GM12878 (cell line): ENCODE measurements around the gene PTGFRN. TPM values are rescaled to one million over a fixed set of nuclear protein-coding genes. Genes with fewer than 3 reads are reported as not detected.

Experiments
- ATAC-seq: fragments of 200-7000 bp; cut with Tn5 transposase; 3 replicates; pipeline ENCODE4 v1.9.1; 2020; ENCODE audit warnings: mild to moderate bottlenecking, moderate library complexity
- BruUV-seq: library from RNA; stranded (reverse); fragments of 400-500 nt; replicated peaks from 2 replicates; lab custom pipeline; 2021; lab: Mats Ljungman, UMichigan
- CTCF ChIA-PET: fragments of 300-600 bp; sonication (Branson Sonifier 250); formaldehyde crosslinking; extraction: SDS; loops from one replicate; lab custom pipeline; 2021; ENCODE audit warnings: inconsistent platforms; lab: Yijun Ruan, JAX
- POLR2A ChIA-PET: fragments of 350-600 bp; formaldehyde crosslinking; extraction: SDS; loops from one replicate; lab custom pipeline; 2021; ENCODE audit warnings: inconsistent platforms; lab: Charles Lee
- RAD21 ChIA-PET: fragments of 300-600 bp; sonication (Branson Sonifier 250); formaldehyde crosslinking; loops from one replicate; lab custom pipeline; 2023; ENCODE audit warnings: antibody characterized with exemption; ENCODE audit not compliant: unreplicated experiment; lab: Charles Lee
- SMC1A ChIA-PET: fragments of 300-600 bp; sonication (Branson Sonifier 250); formaldehyde crosslinking; loops from one replicate; lab custom pipeline; 2023; ENCODE audit not compliant: unreplicated experiment, uncharacterized antibody; lab: Charles Lee
- DNase-seq: peaks from one replicate; pipeline ENCODE4 v3.0.0-alpha.2; 2011; ENCODE audit warnings: low read depth, low spot score
- FAIRE-seq: peaks from 3 replicates; lab custom pipeline; 2011; peaks lifted over from hg19 to GRCh38; lab: Jason Lieb, UNC
- H2AFZ ChIP-seq: 2 replicates; pipeline ENCODE4 v1.6.0; 2011; ENCODE audit warnings: low read depth, low read length, control low read depth; ENCODE audit not compliant: control insufficient read depth
- H3K27ac ChIP-seq: 2 replicates; pipeline ENCODE4 v1.5.1; 2011; ENCODE audit warnings: control low read depth; ENCODE audit not compliant: control insufficient read depth, insufficient read depth
- H3K27me3 ChIP-seq, 2 experiments: replicated peaks in 1 of 2; 2 replicates each; pipeline versions ENCODE4 v1.6.0 to v1.6.1; 2011; ENCODE audit warnings: low read length in 1 of 2; ENCODE audit not compliant: control insufficient read depth in 2 of 2, insufficient read depth in 2 of 2
- H3K36me3 ChIP-seq, 2 experiments: 2 replicates each; pipeline ENCODE4 v1.5.1; 2011; ENCODE audit warnings: low read length in 1 of 2; ENCODE audit not compliant: control insufficient read depth in 2 of 2, insufficient read depth in 2 of 2
- H3K4me1 ChIP-seq: 2 replicates; pipeline ENCODE4 v1.6.1; 2011; ENCODE audit warnings: mild to moderate bottlenecking, low read length, moderate library complexity, mixed read lengths; ENCODE audit not compliant: control insufficient read depth, insufficient read depth
- H3K4me2 ChIP-seq: 2 replicates; pipeline ENCODE4 v1.6.0; 2011; ENCODE audit warnings: control low read depth; ENCODE audit not compliant: control insufficient read depth, insufficient read depth
- H3K4me3 ChIP-seq: fragments of 200-600 bp; sonication (generic); 2 replicates; pipeline ENCODE4 v1.5.1; 2016
- H3K79me2 ChIP-seq: 2 replicates; pipeline ENCODE4 v1.6.0; 2011; ENCODE audit warnings: low read length; ENCODE audit not compliant: control insufficient read depth, insufficient read depth
- H3K9ac ChIP-seq: 2 replicates; pipeline ENCODE4 v1.8.0; 2011; ENCODE audit warnings: low read length, control low read depth, mixed read lengths; ENCODE audit not compliant: control insufficient read depth, insufficient read depth
- H3K9me3 ChIP-seq: replicated peaks from 3 replicates; pipeline ENCODE4 v1.5.1; 2011; ENCODE audit warnings: mild to moderate bottlenecking, low read length; ENCODE audit not compliant: control insufficient read depth, insufficient read depth
- H4K20me1 ChIP-seq: 2 replicates; pipeline ENCODE4 v1.6.0; 2011; ENCODE audit not compliant: control insufficient read depth, insufficient read depth
- BCL3 ChIP-seq: IDR thresholded peaks from 2 replicates; pipeline ENCODE4 v1.6.1; 2011; ENCODE audit warnings: borderline replicate concordance, low read depth, mild to moderate bottlenecking, moderate library complexity, low read length; ENCODE audit not compliant: insufficient read depth, poor library complexity, severe bottlenecking
- HDGF ChIP-seq: fragments of 450-650 bp; IDR thresholded peaks from 2 replicates; pipeline ENCODE4 v1.6.1; 2016; ENCODE audit warnings: antibody characterized with exemption
- SREBF2 ChIP-seq: IDR thresholded peaks from 2 replicates; pipeline ENCODE4 v1.6.1; 2012; ENCODE audit warnings: mild to moderate bottlenecking, low read length
- SUPT20H ChIP-seq: IDR thresholded peaks from 2 replicates; pipeline ENCODE4 v1.6.1; 2011; ENCODE audit warnings: low read depth, mild to moderate bottlenecking, low read length, moderate library complexity, borderline replicate concordance; ENCODE audit not compliant: control insufficient read depth
- WGBS: methylation state at CpG from one replicate; pipeline ENCODE4 v1.1.6; 2016; ENCODE audit warnings: low lambda C conversion rate; ENCODE audit not compliant: insufficient replicate concordance, insufficient coverage; ENCODE audit errors: missing lambda C conversion rate; 5-methylcytosine and 5-hydroxymethylcytosine counted together
- in situ Hi-C: fragments of 300-500 bp; cut with MboI; formaldehyde crosslinking; loops from 9 replicates; pipeline ENCODE4 v1.14.3; 2018; ENCODE audit warnings: mixed read lengths
- intact Hi-C: fragments of 100-400 bp; cut with micrococcal nuclease; formaldehyde crosslinking; loops from one replicate; pipeline ENCODE4 v1.14.2; 2022; ENCODE audit not compliant: unreplicated experiment
- polyA plus RNA-seq, 11 experiments: library from polyadenylated mRNA; depleted of rRNA in 4 of 11; unstranded in 6 of 11; stranded (reverse) in 5 of 11; fragments of >200 nt; fragmentation: Nextera tagmentation in 4 of 11; fragmentation: Illumina TruSeq in 1 of 11; extraction: Ambion mirVana in 4 of 11; extraction: Trizol in 1 of 11; gene quantifications; 1 replicate in 1 of 11; 2 replicates in 10 of 11; pipeline versions ENCODE4 v1.2.1 to v1.2.3, GENCODE V29; 2011 to 2016; ENCODE audit warnings: inconsistent platforms in 2 of 11, missing spikeins in 2 of 11, low read depth in 1 of 11
- total RNA-seq, 4 experiments: library from RNA; depleted of rRNA in 3 of 4; stranded (reverse); fragments of >200 nt in 3 of 4; fragmentation: Illumina TruSeq in 1 of 4; extraction: Trizol in 1 of 4; gene quantifications; 2 replicates each; pipeline versions ENCODE4 v1.2.1 to v1.2.3, GENCODE V29; 2013 to 2021

The PTGFRN gene
- total and polyA plus RNA-seq, 10 of the 15 experiments (the other 5 are each of a cell fraction or from before 2014, with no cell fraction given) = 2.7 to 8.3 (median 5.1) TPM

GRCh38 chr1:116989835-116990234 lies 80.1 kb downstream of the PTGFRN start:
- no peak overlapping the region for H3K9ac ChIP-seq
- ChIA-PET POLR2A (no interaction called here), RAD21 (no interaction called here), SMC1A (interaction anchor here (1.4 kb wide), 2 partner anchors 9 to 11 kb away, joined by 3 to 5 read pairs; no protein-coding TSS in a partner anchor), CTCF (interaction anchor here (1.3 kb wide), 1 partner anchor 11 kb away, joined by 3 read pairs; no protein-coding TSS in a partner anchor)
- H3K27me3 ChIP-seq = peaks cover 0 to 3% of the 10 kb centered on the region in 2 experiments; a peak in 1 of 4 replicates
- H3K4me3 ChIP-seq = no peak overlapping the region
- intact Hi-C loops (no loop called here), in situ Hi-C loops (no loop called here)
- no peak overlapping the region for H2AFZ ChIP-seq
- no peaks in the 10 kb centered on the region for H3K4me1 ChIP-seq
- ATAC-seq = no peak
- H4K20me1 ChIP-seq = no peaks in the 10 kb centered on the region
- TF ChIP-seq SREBF2 (no peak), SUPT20H (no peak)
- no peak overlapping the region for H3K4me2 ChIP-seq
- no peak overlapping the region for H3K27ac ChIP-seq
- WGBS = 45% methylated on average over 5 of the region's 5 CpGs
- H3K9me3 ChIP-seq = no peaks in the 10 kb centered on the region
- no peak for FAIRE-seq
- no TSS peak for BruUV-seq
- H3K36me3 ChIP-seq = no peaks in the 10 kb centered on the region
- no peaks in the 10 kb centered on the region for H3K79me2 ChIP-seq
- no peak for DNase-seq

- no peak overlapping the region for H2AFZ ChIP-seq
- WGBS = 59% methylated on average over 12 of the region's 12 CpGs
- no peaks in the 10 kb centered on the region for H3K4me1 ChIP-seq
- no peak for FAIRE-seq
- no peak overlapping the region for H3K4me3 ChIP-seq
- TF ChIP-seq BCL3 (peak; percentile 53), HDGF (no peak)
- DNase-seq = no peak
- H3K4me2 ChIP-seq = no peak overlapping the region
- H3K9ac ChIP-seq = no peak overlapping the region
- ChIA-PET RAD21 (no interaction called here), CTCF (interaction anchor here (0.6 to 1.3 kb wide), 2 partner anchors 10 to 45 kb away, joined by 3 read pairs; no protein-coding TSS in a partner anchor), POLR2A (no interaction called here), SMC1A (interaction anchor here (1.4 kb wide), 2 partner anchors 10 kb away, joined by 3 to 5 read pairs; no protein-coding TSS in a partner anchor)
- intact Hi-C loops = no loop called here
- no peaks in the 10 kb centered on the region for H3K36me3 ChIP-seq
- H4K20me1 ChIP-seq = no peaks in the 10 kb centered on the region
- peaks cover 0 to 3% of the 10 kb centered on the region in 2 experiments; a peak in 1 of 4 replicates for H3K27me3 ChIP-seq
- no peaks in the 10 kb centered on the region for H3K79me2 ChIP-seq
- no peaks in the 10 kb centered on the region for H3K9me3 ChIP-seq
- ATAC-seq = no peak
- in situ Hi-C loops = no loop called here
- no TSS peak for BruUV-seq
- H3K27ac ChIP-seq = no peak overlapping the region
Measured at GRCh38 chr1:116990612-116991151, 81.0 kb downstream of the PTGFRN start.
